ENCODE data around the gene SAMD4A. TPM values are rescaled to one million over a fixed set of nuclear protein-coding genes. Genes with fewer than 3 reads are reported as not detected.

The SAMD4A gene
- total RNA-seq, 1 donor from 2014 or later, result 30.6 TPM

DNA sequence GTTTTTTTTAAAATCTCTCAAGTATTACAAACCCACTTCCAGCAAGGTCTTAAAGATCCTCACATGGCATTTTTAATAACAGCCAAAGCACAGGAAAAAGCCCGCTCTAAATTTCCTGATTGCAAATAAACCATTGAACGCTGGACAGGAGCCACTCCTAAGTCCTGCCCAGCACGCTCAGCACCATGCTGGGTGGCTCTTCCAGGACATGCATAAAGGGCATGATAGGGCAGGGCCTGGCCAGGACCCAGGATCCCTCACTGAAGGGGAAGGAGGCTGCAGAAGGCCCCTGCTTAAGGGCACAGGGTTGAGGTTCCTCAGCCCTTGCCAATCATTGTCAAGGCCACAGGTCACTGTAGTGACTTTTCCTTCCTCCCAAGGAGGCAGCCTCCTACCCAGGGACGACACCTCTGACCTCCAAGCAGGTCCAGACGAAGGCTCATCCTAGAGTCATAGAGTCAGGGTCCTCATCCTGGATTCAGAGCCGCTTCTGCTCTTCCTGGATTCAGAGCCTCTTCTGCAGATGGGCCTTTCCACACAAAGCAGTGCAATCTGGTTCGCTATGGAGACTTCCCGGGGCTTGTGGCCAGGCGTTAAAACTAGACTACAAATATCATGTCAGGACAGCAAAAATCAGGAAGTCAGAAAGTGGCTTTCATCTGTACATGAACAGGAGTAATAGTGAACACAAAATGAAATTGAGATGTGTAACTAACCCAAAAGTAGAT lies 211.9 kb downstream of the SAMD4A start:
- Histone ChIP-seq H3K9me3 (no peaks in the 10 kb centered on the region), H3K27me3 (ENCODE audit: low read depth) (no peaks in the 10 kb centered on the region), H3K4me3 (no peak overlapping the region), H3K4me1 (peaks cover 27% of the 10 kb centered on the region), H3K27ac (no peak overlapping the region), H3K36me3 (peaks cover 32% of the 10 kb centered on the region)
- intact Hi-C loops (cut with DNase I), result loop anchor here (10.0 kb wide), 1 partner anchor 224 kb away; no protein-coding TSS in a partner anchor
- ATAC-seq (no peak), DNase-seq (no peak)
- TF ChIP-seq, protein P1, sequence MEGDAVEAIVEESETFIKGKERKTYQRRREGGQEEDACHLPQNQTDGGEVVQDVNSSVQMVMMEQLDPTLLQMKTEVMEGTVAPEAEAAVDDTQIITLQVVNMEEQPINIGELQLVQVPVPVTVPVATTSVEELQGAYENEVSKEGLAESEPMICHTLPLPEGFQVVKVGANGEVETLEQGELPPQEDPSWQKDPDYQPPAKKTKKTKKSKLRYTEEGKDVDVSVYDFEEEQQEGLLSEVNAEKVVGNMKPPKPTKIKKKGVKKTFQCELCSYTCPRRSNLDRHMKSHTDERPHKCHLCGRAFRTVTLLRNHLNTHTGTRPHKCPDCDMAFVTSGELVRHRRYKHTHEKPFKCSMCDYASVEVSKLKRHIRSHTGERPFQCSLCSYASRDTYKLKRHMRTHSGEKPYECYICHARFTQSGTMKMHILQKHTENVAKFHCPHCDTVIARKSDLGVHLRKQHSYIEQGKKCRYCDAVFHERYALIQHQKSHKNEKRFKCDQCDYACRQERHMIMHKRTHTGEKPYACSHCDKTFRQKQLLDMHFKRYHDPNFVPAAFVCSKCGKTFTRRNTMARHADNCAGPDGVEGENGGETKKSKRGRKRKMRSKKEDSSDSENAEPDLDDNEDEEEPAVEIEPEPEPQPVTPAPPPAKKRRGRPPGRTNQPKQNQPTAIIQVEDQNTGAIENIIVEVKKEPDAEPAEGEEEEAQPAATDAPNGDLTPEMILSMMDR (IDR thresholded peaks at IDR 0.05), result no peak

DNA sequence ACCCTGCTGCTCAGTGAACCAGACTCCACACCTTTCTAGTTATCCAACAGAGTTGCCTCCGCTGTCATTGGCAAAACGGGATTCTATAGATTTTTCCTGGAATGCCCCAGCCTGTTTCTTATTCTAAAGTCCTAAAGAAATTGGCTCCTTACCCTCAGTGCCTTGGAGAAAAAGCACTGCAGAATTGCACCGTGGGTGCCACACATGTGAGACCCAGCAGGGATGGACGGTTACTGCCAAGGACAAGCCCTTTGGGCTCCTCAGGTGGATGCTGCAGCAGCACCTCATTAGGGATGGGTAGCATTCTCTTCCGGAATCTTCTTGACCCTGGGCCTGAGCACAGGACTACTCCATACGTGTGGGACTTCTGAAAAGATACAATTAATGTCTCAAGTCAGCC lies 214.2 kb downstream of the SAMD4A start:
- Histone ChIP-seq H3K9me3 (no peaks in the 10 kb centered on the region), H3K4me1 (peaks cover 21% of the 10 kb centered on the region), H3K27ac (no peak overlapping the region), H3K36me3 (peaks cover 40% of the 10 kb centered on the region), H3K27me3 (ENCODE audit: low read depth) (no peaks in the 10 kb centered on the region), H3K4me3 (no peak overlapping the region)
- intact Hi-C loops (cut with DNase I), result no loop called here
- no peak for ATAC-seq
- TF ChIP-seq, protein P1 (IDR thresholded peaks at IDR 0.05), result no peak
- no peak for DNase-seq

DNA sequence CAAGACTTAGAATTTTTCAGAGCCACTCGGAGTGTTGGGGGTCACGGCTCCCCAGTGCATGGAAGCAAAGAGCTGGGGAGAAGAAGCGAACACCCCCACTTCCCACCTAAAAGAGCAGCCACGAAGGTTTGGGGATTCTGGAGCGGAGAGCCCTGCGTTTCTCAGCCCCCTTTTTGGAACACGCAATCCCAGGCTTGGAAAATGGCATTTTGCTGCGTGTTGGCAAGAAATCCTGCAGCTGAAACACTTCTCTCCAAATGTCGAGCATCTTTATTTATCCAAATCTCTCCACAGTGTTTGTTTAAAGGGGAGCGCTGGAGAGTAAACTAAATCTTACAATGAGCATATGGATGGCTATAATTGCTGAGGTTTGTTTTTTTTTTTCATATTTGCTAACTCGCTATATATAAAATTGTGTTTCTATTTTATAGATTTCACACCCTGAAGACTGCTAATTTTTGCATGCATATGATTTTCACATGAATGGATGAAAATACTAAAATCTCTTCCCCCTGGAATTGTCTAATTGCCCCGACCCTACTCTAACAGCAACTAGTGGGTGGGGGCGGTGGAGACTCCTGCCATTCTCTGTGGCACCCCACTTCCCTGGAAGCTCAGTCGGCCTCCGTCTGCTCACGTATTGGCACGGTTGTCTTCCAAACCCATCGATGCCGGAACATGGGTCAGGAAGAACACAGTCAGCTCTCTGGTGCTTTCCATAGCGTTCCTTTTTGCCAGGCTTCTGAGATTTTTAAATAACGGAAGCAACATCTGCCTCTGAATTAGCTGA lies 215.2 kb downstream of the SAMD4A start:
- H3K27ac ChIP-seq, result no peak overlapping the region
- ATAC-seq, result no peak
- intact Hi-C loops (cut with DNase I), result no loop called here

DNA sequence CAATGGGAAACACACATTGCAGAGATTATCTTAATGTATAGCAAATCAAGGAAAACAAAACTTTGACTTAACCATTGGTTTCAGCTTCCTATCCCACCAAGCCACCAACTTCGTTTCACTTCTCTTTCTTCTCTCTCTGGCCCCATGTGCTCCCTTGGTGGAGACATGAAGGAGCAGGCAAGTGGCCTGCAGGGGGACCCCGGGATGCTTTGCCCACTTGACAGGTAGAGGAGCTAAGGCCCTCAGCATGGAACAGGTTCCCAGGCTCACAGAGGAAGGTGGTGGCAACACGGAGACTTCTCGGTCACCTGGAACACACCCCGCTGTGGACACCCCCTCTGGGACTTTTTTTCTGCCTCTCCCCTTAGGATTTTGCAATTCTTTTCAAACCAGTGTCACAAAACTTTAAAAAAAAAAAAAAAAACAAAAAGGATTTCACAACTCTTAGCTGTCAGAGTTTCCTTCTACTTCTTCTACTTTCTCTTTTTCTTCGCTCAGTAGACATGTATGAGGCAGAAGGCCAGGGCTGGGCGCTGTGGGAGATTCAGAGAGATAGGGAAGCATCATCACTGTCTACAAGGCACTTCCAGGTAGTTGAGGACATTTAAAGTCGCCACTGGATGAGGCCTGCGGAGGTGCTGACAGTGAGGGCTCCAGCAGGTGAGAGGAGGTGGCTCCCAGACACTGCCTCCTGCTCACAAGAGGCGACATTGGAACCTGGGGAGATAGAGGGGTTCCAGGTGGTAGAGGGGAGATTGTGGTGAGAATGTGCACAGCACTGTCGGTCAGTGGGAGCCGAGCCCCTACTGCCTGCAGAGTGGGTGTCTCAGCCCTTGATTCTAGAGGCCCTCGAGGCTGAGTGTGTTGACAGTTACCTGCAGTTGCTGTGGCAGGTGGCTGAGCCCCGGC lies 216.1 kb downstream of the SAMD4A start:
- intact Hi-C loops (cut with DNase I), result no loop called here
- H3K27ac ChIP-seq, result peak overlapping the region; percentile 34
- TF ChIP-seq, protein P1 (IDR thresholded peaks at IDR 0.05), result peak; percentile 22
- H3K9me3 ChIP-seq, result no peaks in the 10 kb centered on the region
- H3K27me3 ChIP-seq (ENCODE audit: low read depth), result no peaks in the 10 kb centered on the region
- H3K36me3 ChIP-seq, result peaks cover 46% of the 10 kb centered on the region
- ATAC-seq (peak; percentile 49 to 56), DNase-seq (peak; percentile 66)
- H3K4me1 ChIP-seq, result peaks cover 15% of the 10 kb centered on the region
- no peak overlapping the region for H3K4me3 ChIP-seq

More for the DNA sequence above, 215.2 kb downstream of the SAMD4A start:
- Histone ChIP-seq H3K36me3 (peaks cover 45% of the 10 kb centered on the region), H3K4me1 (peaks cover 16% of the 10 kb centered on the region), H3K4me3 (no peak overlapping the region), H3K9me3 (no peaks in the 10 kb centered on the region), H3K27me3 (ENCODE audit: low read depth) (no peaks in the 10 kb centered on the region)
- DNase-seq, result no peak
- TF ChIP-seq, protein P1 (IDR thresholded peaks at IDR 0.05), result no peak

DNA sequence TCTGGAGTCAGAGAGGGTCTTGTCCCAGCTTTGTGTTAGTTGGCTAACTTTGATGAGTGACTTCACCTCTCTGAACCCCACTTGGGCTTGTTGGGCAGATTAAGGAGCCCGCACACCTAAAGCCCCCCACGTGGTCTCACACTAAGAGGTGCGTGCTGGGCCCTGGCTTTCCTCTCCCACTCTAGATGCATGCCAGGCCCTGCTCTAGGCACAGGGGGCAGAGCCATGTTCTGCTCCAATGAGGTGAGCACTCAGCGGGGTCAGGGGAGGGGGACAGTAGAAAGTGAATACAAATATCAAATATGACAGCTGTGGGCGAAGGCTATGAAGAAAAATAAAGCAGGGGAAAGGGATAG lies 216.7 kb downstream of the SAMD4A start:
- no peaks in the 10 kb centered on the region for H3K27me3 ChIP-seq (ENCODE audit: low read depth)
- no peak for DNase-seq
- H3K9me3 ChIP-seq, result no peaks in the 10 kb centered on the region
- TF ChIP-seq, protein P1 (IDR thresholded peaks at IDR 0.05), result no peak
- H3K4me3 ChIP-seq, result no peak overlapping the region
- intact Hi-C loops (cut with DNase I), result no loop called here
- H3K4me1 ChIP-seq, result peaks cover 9% of the 10 kb centered on the region
- peaks cover 52% of the 10 kb centered on the region for H3K36me3 ChIP-seq
- H3K27ac ChIP-seq, result peak overlapping the region; percentile 34
- peak in 1 of 2 donors; percentile 4 for ATAC-seq

All from lower lobe of right lung (tissue), 2 donors.